Stimulated activated CD4-positive, alpha-beta T cell treated with anti-CD3 and anti-CD28 coated beads, Interleukin-1b, Interleukin-23, amount 100 ng/mL, for 4 hours (primary cell): Measurements from ENCODE around the gene WNT2.
"Not testable (repeated sequence)": the region's sequence is repeated elsewhere in the genome, so short reads cannot be mapped to it uniquely, and the experiment has no call there.

Experiments used
- DNase-seq, 2 donors: peaks; one replicate each; pipeline ENCODE4 v3.0.0-alpha.2; 2020; ENCODE audit warnings: low read depth in 2 of 2

The WNT2 gene

DNA sequence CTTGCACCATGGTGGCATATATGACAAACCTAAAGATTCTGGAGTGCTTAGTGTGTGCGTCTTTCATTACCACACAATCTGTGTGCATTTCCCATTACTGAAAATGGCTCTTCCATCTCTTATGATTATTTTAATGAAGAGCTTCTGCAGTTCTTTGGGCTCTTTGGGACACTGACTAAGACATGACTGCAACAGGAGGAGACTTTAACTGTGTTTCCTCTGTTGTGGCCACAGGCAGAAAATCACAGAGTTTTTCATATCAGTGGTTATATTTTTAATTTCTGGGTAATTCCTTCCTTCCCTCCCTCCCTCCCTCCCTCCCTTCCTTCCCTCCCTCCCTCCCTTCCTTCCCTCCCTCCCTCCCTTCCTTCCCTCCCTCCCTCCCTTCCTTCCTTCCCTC, 58.1 kb downstream of the WNT2 start:
- no peak for DNase-seq

DNA sequence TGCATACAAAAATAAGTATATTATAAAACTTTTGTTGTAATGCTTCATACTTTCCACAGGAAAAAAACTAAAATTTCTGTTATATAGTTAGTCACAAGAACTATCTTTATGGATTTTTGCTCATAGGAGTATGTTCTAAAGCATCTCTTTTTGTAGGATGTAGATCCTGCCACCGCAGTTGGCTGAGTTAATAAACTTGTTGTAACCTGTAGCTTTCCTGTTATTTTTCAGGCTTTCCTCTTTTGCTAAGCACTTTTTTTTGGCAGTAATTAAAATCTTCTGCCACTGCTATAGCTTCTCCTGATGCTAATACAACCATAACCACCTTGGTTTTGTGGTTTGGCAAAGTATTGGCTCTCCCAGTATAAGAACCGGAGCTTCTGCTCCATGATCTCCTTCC, 60.3 kb downstream of the WNT2 start:
- DNase-seq: no peak

DNA sequence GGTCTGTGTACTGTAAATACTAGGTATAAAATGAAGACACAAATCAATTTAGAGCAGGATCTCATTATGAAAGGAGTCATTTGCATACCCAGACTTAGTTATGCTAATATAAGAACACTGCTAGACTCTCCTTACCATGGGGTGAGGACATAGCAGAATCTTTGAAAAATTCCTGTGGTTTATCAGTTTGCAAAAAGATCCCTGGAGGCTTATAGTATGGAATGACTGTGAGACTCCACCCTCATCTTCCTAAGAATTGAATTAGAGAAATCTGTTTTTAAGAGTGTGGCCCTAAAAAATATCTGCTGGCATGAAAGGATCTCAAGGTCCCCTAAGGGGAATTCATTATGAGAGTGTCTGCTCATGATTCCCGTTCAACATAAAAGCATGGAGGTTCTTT, 63.2 kb downstream of the WNT2 start:
- no peak for DNase-seq

GRCh38 chr7:117251687-117252086, 71.2 kb downstream of the WNT2 start:
- DNase-seq: no peak

DNA sequence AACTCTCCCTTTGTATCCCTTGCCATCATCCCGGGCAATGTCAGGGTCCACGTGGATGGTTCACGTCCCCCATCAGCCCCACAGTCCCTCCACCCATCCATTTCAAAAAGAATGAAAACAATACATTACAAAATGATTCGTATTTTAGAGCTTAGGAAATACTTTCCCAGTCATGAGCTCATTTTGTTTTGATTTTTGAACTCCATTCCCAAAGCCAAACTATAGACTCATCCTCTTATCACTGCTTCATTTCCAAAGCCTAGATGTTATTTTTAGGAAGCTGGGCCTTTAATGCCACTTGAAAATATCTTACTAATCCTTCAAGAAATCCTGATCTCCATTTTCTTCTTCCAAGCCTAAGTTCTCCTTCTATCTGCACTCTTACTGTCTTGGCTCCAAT, 72.1 kb downstream of the WNT2 start:
- DNase-seq: no peak

DNA sequence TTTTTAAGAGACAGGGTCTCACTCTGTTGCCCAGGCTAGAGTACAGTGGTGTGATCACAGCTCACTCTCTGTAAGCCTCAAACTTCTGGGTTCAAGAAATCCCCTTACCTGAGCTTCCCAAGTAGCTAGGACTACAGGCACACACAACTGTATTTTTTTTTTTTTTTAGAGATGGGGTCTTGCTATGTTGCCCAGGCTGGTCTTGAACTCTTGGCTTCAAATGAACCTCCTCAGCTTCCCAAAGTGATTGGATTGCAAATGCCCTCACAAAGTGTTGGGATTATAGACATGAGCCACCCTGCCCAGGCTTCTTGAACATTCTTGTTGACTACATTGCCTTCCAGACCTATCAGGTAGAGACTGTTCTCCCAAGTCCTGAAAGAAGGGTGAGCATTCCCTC, 72.6 kb downstream of the WNT2 start:
- DNase-seq: no peak

GRCh38 chr7:117249696-117250095, 73.2 kb downstream of the WNT2 start:
- no peak for DNase-seq

- no peak for DNase-seq
Observed at GRCh38 chr7:117248829-117249228, 74.0 kb downstream of the WNT2 start.

DNA sequence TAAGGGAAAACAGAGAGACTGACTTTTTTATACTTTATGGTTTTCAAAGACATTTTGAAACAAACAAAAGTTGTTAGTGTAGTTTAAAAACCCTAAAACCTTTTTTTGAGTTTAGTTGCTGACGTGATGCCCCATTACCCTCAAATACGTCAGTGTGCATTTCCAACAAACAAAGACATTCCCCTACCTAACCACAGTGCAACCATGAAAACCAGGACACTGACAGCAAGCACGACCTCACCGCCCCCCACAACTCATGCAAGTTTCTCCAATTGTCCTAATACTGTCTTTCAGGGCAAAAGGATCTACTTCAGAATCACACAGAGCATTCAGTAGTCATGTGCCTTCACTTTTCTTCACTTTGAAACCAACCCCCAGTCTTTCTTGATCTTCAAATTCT, 75.0 kb downstream of the WNT2 start:
- no peak for DNase-seq

- not testable (repeated sequence) for DNase-seq
Observed at GRCh38 chr7:117245703-117246102, 77.2 kb downstream of the WNT2 start.

DNA sequence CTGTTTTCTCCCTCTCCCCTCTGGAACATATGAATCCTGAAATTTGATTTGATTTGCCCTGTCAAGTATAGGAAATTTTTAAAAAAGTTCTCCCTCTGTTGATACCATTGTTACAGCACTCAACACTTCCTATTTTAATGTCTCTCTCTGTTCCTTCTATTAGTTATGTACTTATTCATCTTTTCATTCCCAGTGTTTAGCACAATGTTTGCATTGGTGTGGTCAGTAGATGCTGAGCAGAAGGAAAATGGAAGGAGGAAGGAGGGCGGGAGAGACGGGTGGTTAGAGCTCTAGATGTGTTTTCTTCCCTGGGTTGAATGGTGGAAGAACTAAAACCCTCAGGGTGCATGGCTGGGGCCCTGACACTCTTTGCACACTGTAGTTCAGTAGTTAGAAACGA, 79.5 kb downstream of the WNT2 start:
- no peak for DNase-seq

DNA sequence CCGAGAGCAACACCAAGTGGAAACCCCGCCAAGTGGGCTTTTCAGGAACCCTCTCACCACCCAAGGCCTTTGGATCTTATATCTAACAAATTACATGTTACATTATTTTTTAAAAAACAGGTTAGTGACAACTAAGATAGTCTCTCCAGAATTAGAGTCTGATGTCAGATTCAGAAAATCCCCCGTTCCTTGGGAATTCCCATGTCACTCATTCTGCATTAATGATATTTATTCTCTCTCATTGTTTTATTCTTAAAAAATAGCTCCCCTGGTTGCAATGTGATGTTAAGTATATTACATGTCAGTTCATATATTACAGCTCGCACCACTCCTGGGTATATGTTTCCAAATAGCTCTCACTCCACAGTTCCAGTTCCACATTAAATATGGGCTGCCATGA, 81.8 kb downstream of the WNT2 start:
- DNase-seq: no peak

DNA sequence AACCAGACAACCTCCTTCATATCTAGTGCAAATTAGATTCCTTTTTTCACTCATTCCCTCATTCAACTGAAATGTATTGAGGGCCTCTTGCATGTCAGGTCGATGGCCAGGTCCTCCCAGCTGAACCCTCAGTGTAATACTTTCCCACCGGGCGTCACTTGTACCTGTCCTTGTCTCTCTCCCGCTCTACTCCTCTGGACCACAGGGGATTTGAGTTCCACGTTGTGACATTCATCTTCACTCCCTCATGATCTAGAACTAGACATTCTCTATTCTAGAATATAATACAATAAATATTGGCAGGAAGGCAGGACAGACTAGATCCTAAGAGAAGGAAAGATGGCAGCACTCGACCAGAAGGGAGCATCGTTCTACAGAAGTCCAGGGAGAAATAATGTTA, 83.9 kb downstream of the WNT2 start:
- no peak for DNase-seq

GRCh38 chr7:117238472-117238871, 84.4 kb downstream of the WNT2 start:
- DNase-seq: no peak

GRCh38 chr7:117237646-117238045, 85.2 kb downstream of the WNT2 start:
- no peak for DNase-seq

- DNase-seq: no peak
Observed at GRCh38 chr7:117231047-117231359, 91.9 kb downstream of the WNT2 start.

DNA sequence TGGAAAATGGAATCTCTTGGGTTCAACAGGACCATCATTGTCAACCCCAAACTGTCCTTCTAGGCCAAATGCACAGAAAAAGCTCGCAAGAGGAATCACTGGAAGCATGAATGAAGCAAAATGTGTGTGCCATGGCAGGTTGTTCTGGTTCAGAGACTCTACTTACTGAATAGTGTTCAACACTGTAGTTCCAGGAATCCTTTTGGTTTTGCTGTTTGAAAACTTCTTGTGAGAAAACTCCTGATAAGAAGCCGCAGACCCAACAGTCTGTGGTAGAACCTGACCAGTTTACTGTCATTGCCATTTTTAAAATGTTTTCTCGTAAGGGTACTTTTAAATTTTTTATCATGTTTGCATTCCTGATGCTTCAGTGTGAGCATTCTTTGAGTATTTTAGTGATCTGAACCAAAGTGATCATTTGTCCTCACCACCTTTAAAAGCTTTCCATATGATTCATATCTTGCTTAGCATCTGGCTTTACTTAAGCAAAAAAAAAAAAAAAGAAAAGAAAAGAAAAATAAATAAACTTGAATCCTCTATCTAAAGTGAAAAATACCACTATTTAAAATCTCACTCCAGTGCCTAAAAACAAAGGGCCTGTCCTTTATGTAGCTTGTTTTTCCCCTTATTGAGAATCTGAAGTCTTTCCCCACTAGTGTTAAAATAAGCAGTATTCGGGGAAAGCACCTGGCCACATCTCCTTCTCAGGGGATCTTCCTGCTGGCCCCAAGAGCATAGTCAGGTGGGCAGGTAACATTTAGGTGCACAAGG, 92.4 kb downstream of the WNT2 start:
- DNase-seq: no peak

- no peak for DNase-seq
Observed at GRCh38 chr7:117229350-117229749, 93.5 kb downstream of the WNT2 start.

GRCh38 chr7:117227091-117227490, 95.8 kb downstream of the WNT2 start:
- no peak for DNase-seq

DNA sequence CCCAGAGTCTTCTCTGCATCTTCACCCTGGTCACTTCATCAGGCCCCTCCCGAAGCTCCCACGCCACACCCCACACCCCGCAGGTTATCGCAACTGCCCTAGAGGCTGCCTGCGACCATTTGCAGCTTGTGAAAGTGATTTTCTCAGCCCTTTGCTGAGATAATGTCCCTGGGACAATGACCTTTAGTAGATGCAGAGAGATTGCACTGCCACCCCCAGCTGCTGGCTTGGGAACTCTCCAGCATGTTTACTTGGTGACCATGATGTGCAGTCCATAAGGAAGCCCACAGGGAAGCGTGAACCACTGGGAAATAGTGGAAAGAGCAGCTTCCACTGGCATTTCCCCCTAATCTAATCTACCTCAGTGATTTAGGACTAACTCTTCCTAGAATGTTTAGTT, 97.3 kb downstream of the WNT2 start:
- no peak for DNase-seq
